HG03196 (cell line): ENCODE results near the gene LZTS3.
A peak's percentile ranks its signal among the peaks of the same experiment; 100 is the strongest.
"Not testable (repeated sequence)": the region's sequence is repeated elsewhere in the genome, so short reads cannot be mapped to it uniquely, and the experiment has no call there.

ENCODE experiments used
- ATAC-seq: cut with Tn5 transposase; IDR thresholded peaks from one replicate; pipeline ENCODE4 v1.9.1; 2021; ENCODE audit not compliant: unreplicated experiment

LZTS3 gene

GRCh38 chr20:3172933-3173609 is at the start of gene LZTS3:
Gene LZTS3 (minus strand): TSS chr20:3173549. CDS start chr20:3167163, 6,386 bp downstream.
- ATAC-seq: peak; percentile 35

- ATAC-seq: no peak
Measured at GRCh38 chr20:3221398-3222226, 48.3 kb upstream of the LZTS3 start.

GRCh38 chr20:3218307-3218988 is 45.1 kb upstream of the LZTS3 start:
- no peak for ATAC-seq

GRCh38 chr20:3215359-3215917 is 42.1 kb upstream of the LZTS3 start:
- ATAC-seq: not testable (repeated sequence)

- no peak for ATAC-seq
Measured at GRCh38 chr20:3213226-3213625, 39.9 kb upstream of the LZTS3 start.

- ATAC-seq: no peak
Measured at GRCh38 chr20:3210346-3210745, 37.0 kb upstream of the LZTS3 start.

GRCh38 chr20:3209946-3210317 is 36.6 kb upstream of the LZTS3 start:
- no peak for ATAC-seq

- ATAC-seq: no peak
Measured at GRCh38 chr20:3209257-3209945, 36.1 kb upstream of the LZTS3 start, which contains the start of gene ITPA. Gene ITPA (plus strand): TSS chr20:3209498. CDS start chr20:3209552, 54 bp downstream.

GRCh38 chr20:3208786-3209256 is 35.5 kb upstream of the LZTS3 start:
- ATAC-seq: no peak

GRCh38 chr20:3204124-3204794 is 30.9 kb upstream of the LZTS3 start, which contains the start of gene DDRGK1:
Gene DDRGK1 (minus strand): TSS chr20:3204682. CDS start chr20:3204627, 55 bp downstream.
- peak; percentile 74 for ATAC-seq

- peak; percentile 17 for ATAC-seq
Measured at GRCh38 chr20:3203315-3204123, 30.2 kb upstream of the LZTS3 start.

- no peak for ATAC-seq
Measured at GRCh38 chr20:3202965-3203314, 29.6 kb upstream of the LZTS3 start.

GRCh38 chr20:3199976-3200755 is 26.8 kb upstream of the LZTS3 start:
- no peak for ATAC-seq

GRCh38 chr20:3199206-3199605 is 25.9 kb upstream of the LZTS3 start:
- ATAC-seq: no peak

- no peak for ATAC-seq
Measured at GRCh38 chr20:3195590-3196237, 22.4 kb upstream of the LZTS3 start.

GRCh38 chr20:3194617-3195280 is 21.4 kb upstream of the LZTS3 start:
- ATAC-seq: no peak

GRCh38 chr20:3193806-3194616 is 20.7 kb upstream of the LZTS3 start:
- no peak for ATAC-seq
